Suprapubic skin (tissue), 4 donors: ENCODE results near the gene ADGRD2.

ENCODE experiments used
- POLR2A ChIP-seq, 2 donors: fragments of 450-650 bp; IDR thresholded peaks; one replicate each; pipeline ENCODE4 v1.6.1; 2017; ENCODE audit warnings: antibody characterized with exemption in 2 of 2, mild to moderate bottlenecking in 2 of 2, moderate library complexity in 2 of 2
- POLR2AphosphoS5 ChIP-seq, 3 donors: sonication (generic); formaldehyde crosslinking; IDR thresholded peaks; one replicate each; pipeline ENCODE4 v1.6.1; 2017; ENCODE audit warnings: antibody characterized with exemption in 3 of 3
- TF ChIP-seq, protein P1 (sequence below), 2 donors: fragments of 200-600 bp in 1 of 2; fragments of 450-650 bp in 1 of 2; sonication (generic) in 1 of 2; IDR thresholded peaks; one replicate each; pipeline ENCODE4 v1.5.1; 2016 to 2019; ENCODE audit warnings: antibody characterized with exemption in 2 of 2, mild to moderate bottlenecking in 1 of 2, moderate library complexity in 1 of 2

GRCh38 chr9:124492818-124493217 is 42.6 kb downstream of the ADGRD2 start:
- TF ChIP-seq, protein P1, sequence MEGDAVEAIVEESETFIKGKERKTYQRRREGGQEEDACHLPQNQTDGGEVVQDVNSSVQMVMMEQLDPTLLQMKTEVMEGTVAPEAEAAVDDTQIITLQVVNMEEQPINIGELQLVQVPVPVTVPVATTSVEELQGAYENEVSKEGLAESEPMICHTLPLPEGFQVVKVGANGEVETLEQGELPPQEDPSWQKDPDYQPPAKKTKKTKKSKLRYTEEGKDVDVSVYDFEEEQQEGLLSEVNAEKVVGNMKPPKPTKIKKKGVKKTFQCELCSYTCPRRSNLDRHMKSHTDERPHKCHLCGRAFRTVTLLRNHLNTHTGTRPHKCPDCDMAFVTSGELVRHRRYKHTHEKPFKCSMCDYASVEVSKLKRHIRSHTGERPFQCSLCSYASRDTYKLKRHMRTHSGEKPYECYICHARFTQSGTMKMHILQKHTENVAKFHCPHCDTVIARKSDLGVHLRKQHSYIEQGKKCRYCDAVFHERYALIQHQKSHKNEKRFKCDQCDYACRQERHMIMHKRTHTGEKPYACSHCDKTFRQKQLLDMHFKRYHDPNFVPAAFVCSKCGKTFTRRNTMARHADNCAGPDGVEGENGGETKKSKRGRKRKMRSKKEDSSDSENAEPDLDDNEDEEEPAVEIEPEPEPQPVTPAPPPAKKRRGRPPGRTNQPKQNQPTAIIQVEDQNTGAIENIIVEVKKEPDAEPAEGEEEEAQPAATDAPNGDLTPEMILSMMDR (IDR thresholded peaks at IDR 0.05): no peak
- no peak for TF ChIP-seq POLR2AphosphoS5 (IDR thresholded peaks at IDR 0.05)
- no peak for TF ChIP-seq POLR2A (IDR thresholded peaks at IDR 0.05)
